ENCODE data around the gene GJC2.

The GJC2 gene

GRCh38 chr1:228114827-228115226 lies 34.9 kb upstream of the GJC2 start:
- no peak for DNase-seq

- no peak for DNase-seq
These were observed 32.4 kb upstream of the GJC2 start for GRCh38 chr1:228117335-228117734.

GRCh38 chr1:228118040-228118439 lies 31.7 kb upstream of the GJC2 start:
- no peak for DNase-seq

- no peak for DNase-seq
These were observed 29.4 kb upstream of the GJC2 start for GRCh38 chr1:228120351-228120750.

GRCh38 chr1:228120857-228121489 lies 28.8 kb upstream of the GJC2 start:
- no peak for DNase-seq

- no peak for DNase-seq
These were observed 26.7 kb upstream of the GJC2 start for GRCh38 chr1:228122921-228123441.

GRCh38 chr1:228123505-228123904 lies 26.2 kb upstream of the GJC2 start:
- DNase-seq: no peak

GRCh38 chr1:228125185-228125584 lies 24.5 kb upstream of the GJC2 start:
- no peak for DNase-seq

- DNase-seq: no peak
These were observed 18.0 kb upstream of the GJC2 start for GRCh38 chr1:228131766-228132165.

GRCh38 chr1:228134591-228134990 lies 15.1 kb upstream of the GJC2 start:
- no peak for DNase-seq

GRCh38 chr1:228136901-228137300 lies 12.8 kb upstream of the GJC2 start:
- no peak for DNase-seq

- no peak for DNase-seq
These were observed 10.3 kb upstream of the GJC2 start for GRCh38 chr1:228139406-228139930.

- DNase-seq: peak; percentile 99
These were observed 9.6 kb upstream of the GJC2 start, which contains the start of gene GUK1 for GRCh38 chr1:228139931-228140723. Gene GUK1, plus strand, starts transcription at chr1:228140279. Its CDS starts 24 bp downstream, at chr1:228140303.

- DNase-seq: no peak
These were observed 9.0 kb upstream of the GJC2 start for GRCh38 chr1:228140724-228141225.

GRCh38 chr1:228141226-228142044 lies 8.3 kb upstream of the GJC2 start:
- DNase-seq: peak; percentile 36

GRCh38 chr1:228142155-228142691 lies 7.5 kb upstream of the GJC2 start:
- no peak for DNase-seq

- DNase-seq: no peak
These were observed 7.0 kb upstream of the GJC2 start for GRCh38 chr1:228142701-228143136.

GRCh38 chr1:228143480-228144192 lies 6.1 kb upstream of the GJC2 start:
- no peak for DNase-seq

- DNase-seq: no peak
These were observed 5.3 kb upstream of the GJC2 start for GRCh38 chr1:228144193-228144992.

- DNase-seq: no peak
These were observed 4.8 kb upstream of the GJC2 start for GRCh38 chr1:228144993-228145343.
